ENCODE measurements around the gene PNPLA3.

The PNPLA3 gene

GRCh38 chr22:43991316-43992020 lies 67.9 kb downstream of the PNPLA3 start:
- Histone ChIP-seq H3K4me3 (ENCODE audit: low read depth, low read length) (no peak overlapping the region), H3K4me1 (ENCODE audit: control insufficient read depth, insufficient read depth, low read length) (no peaks in the 10 kb centered on the region), H3K9me3 (ENCODE audit: control insufficient read depth, insufficient read depth, low read length) (no peaks in the 10 kb centered on the region), H3K9ac (ENCODE audit: low read depth, low read length) (no peak overlapping the region), H3K27me3 (ENCODE audit: control insufficient read depth, insufficient read depth, low read length) (no peaks in the 10 kb centered on the region), H3K36me3 (ENCODE audit: control insufficient read depth, insufficient read depth, low read length) (peaks cover 49% of the 10 kb centered on the region)

GRCh38 chr22:43992331-43992821 lies 68.8 kb downstream of the PNPLA3 start:
- Histone ChIP-seq H3K4me3 (ENCODE audit: low read depth, low read length) (no peak overlapping the region), H3K36me3 (ENCODE audit: control insufficient read depth, insufficient read depth, low read length) (peaks cover 52% of the 10 kb centered on the region), H3K9ac (ENCODE audit: low read depth, low read length) (no peak overlapping the region), H3K27me3 (ENCODE audit: control insufficient read depth, insufficient read depth, low read length) (no peaks in the 10 kb centered on the region), H3K4me1 (ENCODE audit: control insufficient read depth, insufficient read depth, low read length) (no peaks in the 10 kb centered on the region), H3K9me3 (ENCODE audit: control insufficient read depth, insufficient read depth, low read length) (no peaks in the 10 kb centered on the region)

- peaks cover 57% of the 10 kb centered on the region for H3K36me3 ChIP-seq (ENCODE audit: control insufficient read depth, insufficient read depth, low read length)
These were observed 69.6 kb downstream of the PNPLA3 start for GRCh38 chr22:43993072-43993760.

GRCh38 chr22:43994006-43994405 lies 70.4 kb downstream of the PNPLA3 start:
- no peaks in the 10 kb centered on the region for H3K27me3 ChIP-seq (ENCODE audit: control insufficient read depth, insufficient read depth, low read length)
- no peak overlapping the region for H3K4me3 ChIP-seq (ENCODE audit: low read depth, low read length)
- H3K9ac ChIP-seq (ENCODE audit: low read depth, low read length): no peak overlapping the region
- no peaks in the 10 kb centered on the region for H3K4me1 ChIP-seq (ENCODE audit: control insufficient read depth, insufficient read depth, low read length)
- H3K9me3 ChIP-seq (ENCODE audit: control insufficient read depth, insufficient read depth, low read length): no peaks in the 10 kb centered on the region
- H3K36me3 ChIP-seq (ENCODE audit: control insufficient read depth, insufficient read depth, low read length): peaks cover 54% of the 10 kb centered on the region

More at GRCh38 chr22:43993072-43993760, 69.6 kb downstream of the PNPLA3 start:
- Histone ChIP-seq H3K9ac (ENCODE audit: low read depth, low read length) (no peak overlapping the region), H3K27me3 (ENCODE audit: control insufficient read depth, insufficient read depth, low read length) (no peaks in the 10 kb centered on the region), H3K9me3 (ENCODE audit: control insufficient read depth, insufficient read depth, low read length) (no peaks in the 10 kb centered on the region), H3K4me3 (ENCODE audit: low read depth, low read length) (no peak overlapping the region), H3K4me1 (ENCODE audit: control insufficient read depth, insufficient read depth, low read length) (no peaks in the 10 kb centered on the region)

GRCh38 chr22:43994416-43994815 lies 70.8 kb downstream of the PNPLA3 start:
- Histone ChIP-seq H3K9ac (ENCODE audit: low read depth, low read length) (no peak overlapping the region), H3K36me3 (ENCODE audit: control insufficient read depth, insufficient read depth, low read length) (peaks cover 51% of the 10 kb centered on the region), H3K27me3 (ENCODE audit: control insufficient read depth, insufficient read depth, low read length) (no peaks in the 10 kb centered on the region), H3K4me3 (ENCODE audit: low read depth, low read length) (no peak overlapping the region), H3K9me3 (ENCODE audit: control insufficient read depth, insufficient read depth, low read length) (no peaks in the 10 kb centered on the region), H3K4me1 (ENCODE audit: control insufficient read depth, insufficient read depth, low read length) (no peaks in the 10 kb centered on the region)

- Histone ChIP-seq H3K9me3 (ENCODE audit: control insufficient read depth, insufficient read depth, low read length) (no peaks in the 10 kb centered on the region), H3K27me3 (ENCODE audit: control insufficient read depth, insufficient read depth, low read length) (no peaks in the 10 kb centered on the region), H3K4me3 (ENCODE audit: low read depth, low read length) (no peak overlapping the region), H3K9ac (ENCODE audit: low read depth, low read length) (no peak overlapping the region), H3K36me3 (ENCODE audit: control insufficient read depth, insufficient read depth, low read length) (peaks cover 47% of the 10 kb centered on the region), H3K4me1 (ENCODE audit: control insufficient read depth, insufficient read depth, low read length) (no peaks in the 10 kb centered on the region)
These were observed 71.6 kb downstream of the PNPLA3 start for GRCh38 chr22:43995057-43995685.

- H3K27me3 ChIP-seq (ENCODE audit: control insufficient read depth, insufficient read depth, low read length): no peaks in the 10 kb centered on the region
- no peaks in the 10 kb centered on the region for H3K9me3 ChIP-seq (ENCODE audit: control insufficient read depth, insufficient read depth, low read length)
- H3K4me3 ChIP-seq (ENCODE audit: low read depth, low read length): no peak overlapping the region
- no peak overlapping the region for H3K9ac ChIP-seq (ENCODE audit: low read depth, low read length)
- no peaks in the 10 kb centered on the region for H3K4me1 ChIP-seq (ENCODE audit: control insufficient read depth, insufficient read depth, low read length)
- peaks cover 45% of the 10 kb centered on the region for H3K36me3 ChIP-seq (ENCODE audit: control insufficient read depth, insufficient read depth, low read length)
These were observed 72.2 kb downstream of the PNPLA3 start for GRCh38 chr22:43995798-43996169.

GRCh38 chr22:43996170-43996980 lies 72.8 kb downstream of the PNPLA3 start:
- H3K4me3 ChIP-seq (ENCODE audit: low read depth, low read length): no peak overlapping the region
- peaks cover 45% of the 10 kb centered on the region for H3K36me3 ChIP-seq (ENCODE audit: control insufficient read depth, insufficient read depth, low read length)
- H3K9ac ChIP-seq (ENCODE audit: low read depth, low read length): no peak overlapping the region

GRCh38 chr22:43996981-43997265 lies 73.3 kb downstream of the PNPLA3 start:
- no peak overlapping the region for H3K4me3 ChIP-seq (ENCODE audit: low read depth, low read length)
- H3K27me3 ChIP-seq (ENCODE audit: control insufficient read depth, insufficient read depth, low read length): no peaks in the 10 kb centered on the region
- H3K36me3 ChIP-seq (ENCODE audit: control insufficient read depth, insufficient read depth, low read length): peaks cover 40% of the 10 kb centered on the region
- no peaks in the 10 kb centered on the region for H3K4me1 ChIP-seq (ENCODE audit: control insufficient read depth, insufficient read depth, low read length)
- H3K9ac ChIP-seq (ENCODE audit: low read depth, low read length): no peak overlapping the region
- no peaks in the 10 kb centered on the region for H3K9me3 ChIP-seq (ENCODE audit: control insufficient read depth, insufficient read depth, low read length)

More at GRCh38 chr22:43996170-43996980, 72.8 kb downstream of the PNPLA3 start:
- Histone ChIP-seq H3K4me1 (ENCODE audit: control insufficient read depth, insufficient read depth, low read length) (no peaks in the 10 kb centered on the region), H3K27me3 (ENCODE audit: control insufficient read depth, insufficient read depth, low read length) (no peaks in the 10 kb centered on the region), H3K9me3 (ENCODE audit: control insufficient read depth, insufficient read depth, low read length) (no peaks in the 10 kb centered on the region)

Measured in iPS-15b (cell line).